ENCODE data around the gene GABRR3.

The GABRR3 gene

DNA sequence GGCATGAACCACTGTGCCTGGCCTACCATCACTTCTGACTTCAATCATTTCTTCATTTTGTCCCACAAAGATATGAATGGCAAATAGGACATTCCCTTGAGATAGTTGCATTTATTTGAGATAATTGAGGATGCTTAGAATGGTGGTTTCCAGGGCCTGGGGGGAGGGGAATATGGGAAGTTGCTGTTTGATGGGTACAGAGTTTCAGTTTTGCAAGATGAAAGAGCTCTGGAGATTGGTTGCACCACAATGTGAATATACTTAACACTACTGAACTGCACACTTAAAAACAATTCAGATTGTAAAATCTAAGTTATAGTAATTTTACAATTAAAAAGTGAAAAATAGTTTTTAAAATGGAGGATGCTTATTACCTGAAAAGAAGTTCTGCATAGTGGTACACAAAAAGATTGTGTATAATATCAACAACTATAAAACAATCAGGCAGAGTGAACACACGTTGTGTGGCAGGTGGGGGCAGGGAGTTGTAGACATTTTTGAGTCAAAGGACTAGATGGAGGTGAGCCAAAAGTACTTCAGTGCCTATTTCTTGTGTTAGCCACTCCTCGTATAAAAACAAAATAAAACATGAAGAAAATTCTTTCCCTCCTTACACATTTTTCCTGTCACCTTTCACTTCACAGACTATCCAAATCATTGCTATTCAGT, 44.4 kb downstream of the GABRR3 start:
- DNase-seq (ENCODE audit: low read depth), result no peak

DNA sequence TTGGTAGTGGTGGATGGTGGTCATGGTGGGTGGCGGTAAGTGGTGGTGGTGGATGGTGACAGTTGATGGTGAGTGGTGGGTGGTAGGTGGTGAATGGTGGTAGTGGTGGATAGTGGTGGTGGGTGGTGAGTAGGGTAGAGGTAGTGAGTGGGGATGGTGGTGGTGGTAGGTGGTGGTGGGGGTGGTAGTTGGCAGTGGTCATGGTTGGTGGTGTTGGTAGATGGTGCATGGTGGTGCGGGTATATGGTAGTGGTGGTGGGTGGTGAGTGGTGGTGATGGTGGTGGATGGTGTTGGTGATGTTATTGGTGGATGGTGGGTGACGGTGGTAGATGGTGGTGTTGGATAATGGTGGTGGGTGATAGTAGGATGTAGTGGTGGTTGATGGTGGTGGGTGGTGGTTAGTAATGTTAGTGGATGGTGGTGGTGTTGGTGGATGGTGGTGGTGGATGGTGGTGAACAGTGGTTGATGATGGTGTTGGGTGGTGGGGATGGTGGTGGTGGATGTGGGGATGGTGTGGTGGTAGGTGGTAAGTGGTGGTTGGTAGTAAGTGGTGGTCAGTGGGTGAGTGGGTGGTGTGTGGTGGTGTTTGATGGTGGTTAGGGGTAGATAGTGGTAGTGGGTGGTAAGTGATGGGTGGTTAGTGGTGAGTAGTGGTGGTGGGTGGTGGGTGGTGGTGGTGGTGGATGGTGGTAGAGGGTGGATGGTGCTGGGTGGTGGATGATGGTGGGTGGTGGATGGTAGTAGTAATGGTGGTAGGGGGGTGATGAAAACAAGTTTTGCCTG, 46.1 kb downstream of the GABRR3 start:
- no peak for DNase-seq (ENCODE audit: low read depth)

DNA sequence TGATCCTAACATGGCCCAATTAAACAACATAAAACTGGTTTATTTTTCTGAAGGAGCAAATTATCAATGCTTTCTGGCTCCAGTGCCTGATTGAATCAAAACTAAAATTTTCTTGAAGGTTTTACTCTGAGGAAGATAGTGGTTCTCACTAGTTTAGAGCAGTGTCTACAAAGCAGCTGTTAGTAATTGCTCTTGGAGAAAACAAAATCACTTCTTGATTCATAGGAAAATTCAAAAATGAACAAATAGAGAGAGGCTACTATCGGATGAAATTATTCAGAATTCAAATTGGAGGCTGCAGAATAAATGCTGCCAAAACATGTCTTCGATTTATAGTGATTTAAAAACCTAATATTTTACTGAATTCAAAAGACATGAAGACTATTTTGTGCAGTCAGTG, 47.8 kb downstream of the GABRR3 start:
- DNase-seq (ENCODE audit: low read depth), result no peak

DNA sequence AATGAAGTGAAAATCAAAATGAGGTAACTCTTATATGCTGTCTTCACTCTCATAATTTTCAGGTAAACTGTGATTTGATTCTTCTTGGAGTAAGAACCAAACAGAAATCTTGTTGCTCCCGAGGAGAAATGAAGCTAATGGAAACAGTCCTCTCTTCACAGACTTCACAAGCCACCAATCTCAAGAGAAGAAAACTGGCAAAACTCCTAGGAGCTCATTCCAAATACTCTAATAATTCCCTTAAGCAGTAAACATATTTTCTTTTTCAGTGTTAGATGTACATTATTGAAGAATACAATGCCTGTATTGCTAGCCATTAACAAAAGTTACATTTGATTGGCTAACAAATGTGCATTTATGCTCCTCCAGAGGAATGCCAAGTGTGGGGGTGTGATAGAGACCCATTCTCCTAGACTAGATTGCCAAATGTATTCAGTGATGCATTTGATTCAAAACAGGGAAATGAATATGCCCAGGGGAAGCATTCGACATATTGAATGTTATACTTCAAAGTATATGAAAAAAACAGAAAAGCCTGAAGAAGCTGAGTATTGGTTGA, 51.1 kb downstream of the GABRR3 start:
- no peak for DNase-seq (ENCODE audit: low read depth)

DNA sequence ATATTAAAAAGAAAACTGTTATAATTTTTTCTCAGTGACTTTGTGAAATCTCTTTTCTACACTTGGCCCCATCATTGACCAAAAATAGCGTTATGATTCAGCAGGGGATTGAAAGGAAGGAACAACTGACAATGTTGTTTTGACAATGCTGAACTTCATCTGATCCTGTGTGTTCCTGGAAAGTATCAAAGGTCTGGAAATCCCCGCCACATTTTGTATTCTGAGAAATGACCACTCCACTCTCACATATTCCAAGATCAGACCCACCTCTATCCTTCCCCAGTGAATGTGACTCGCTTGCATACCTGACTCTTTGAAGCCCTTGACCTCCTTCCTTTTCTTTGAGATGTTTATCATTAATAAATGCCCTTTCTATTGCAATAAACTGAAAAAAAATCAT, 53.2 kb downstream of the GABRR3 start:
- no peak for DNase-seq (ENCODE audit: low read depth)

DNA sequence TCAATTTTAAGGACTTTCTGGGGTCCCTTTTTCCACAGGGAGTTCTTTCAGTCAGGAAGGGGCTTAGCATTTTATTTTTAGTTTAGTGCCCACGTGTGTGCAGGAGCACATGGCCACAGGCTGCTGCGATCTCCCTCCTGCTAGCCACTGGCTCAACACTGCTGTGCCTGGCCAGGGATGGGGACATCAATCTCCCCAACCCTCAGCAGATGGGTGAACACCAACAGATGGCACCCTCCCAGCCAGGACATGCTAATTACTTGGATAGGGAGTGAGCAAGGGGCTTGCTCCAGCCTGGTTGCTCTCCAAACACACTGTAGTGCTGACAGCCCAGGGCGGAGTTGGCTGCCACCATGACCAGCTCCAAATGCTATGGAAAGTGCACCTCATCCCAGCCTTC, 55.5 kb downstream of the GABRR3 start:
- DNase-seq (ENCODE audit: low read depth), result no peak

DNA sequence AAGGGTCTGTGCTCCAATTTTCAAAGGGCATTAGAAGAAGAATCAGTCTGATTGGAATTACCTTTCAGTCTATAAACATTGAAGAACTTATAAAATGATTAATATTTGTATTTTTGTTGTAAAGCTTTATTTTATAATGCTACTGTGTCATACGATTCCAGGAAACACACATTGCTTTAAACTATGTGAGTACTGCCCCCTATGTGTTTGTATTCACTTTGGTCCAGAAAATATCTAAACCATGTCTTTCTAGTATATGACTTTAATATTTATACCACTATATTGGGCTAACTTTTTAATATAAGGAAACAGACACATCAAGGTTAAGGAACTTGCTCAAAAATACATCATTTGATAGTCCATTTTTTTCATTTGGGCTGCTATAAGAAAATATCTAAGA, 59.6 kb downstream of the GABRR3 start:
- DNase-seq (ENCODE audit: low read depth), result no peak

DNA sequence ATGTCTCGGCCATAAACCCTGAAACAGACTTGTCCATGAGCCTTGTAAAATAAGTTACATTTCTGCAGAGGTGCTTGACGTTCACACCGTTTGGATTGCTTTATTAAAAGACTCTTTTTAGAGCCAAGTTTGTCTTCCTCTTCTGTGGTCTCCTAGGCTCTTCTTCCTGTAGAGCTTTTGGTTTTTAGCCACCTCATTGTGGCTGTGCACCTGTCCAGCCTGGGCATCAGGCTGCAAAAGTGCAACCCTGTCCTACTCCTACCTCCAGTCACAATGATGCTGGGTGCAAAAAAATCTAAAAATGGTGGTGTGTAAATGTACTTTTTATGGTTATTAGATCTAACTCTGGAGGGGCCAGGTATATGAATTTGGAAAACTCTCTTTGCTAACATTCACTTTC, 60.1 kb downstream of the GABRR3 start:
- DNase-seq (ENCODE audit: low read depth), result no peak

DNA sequence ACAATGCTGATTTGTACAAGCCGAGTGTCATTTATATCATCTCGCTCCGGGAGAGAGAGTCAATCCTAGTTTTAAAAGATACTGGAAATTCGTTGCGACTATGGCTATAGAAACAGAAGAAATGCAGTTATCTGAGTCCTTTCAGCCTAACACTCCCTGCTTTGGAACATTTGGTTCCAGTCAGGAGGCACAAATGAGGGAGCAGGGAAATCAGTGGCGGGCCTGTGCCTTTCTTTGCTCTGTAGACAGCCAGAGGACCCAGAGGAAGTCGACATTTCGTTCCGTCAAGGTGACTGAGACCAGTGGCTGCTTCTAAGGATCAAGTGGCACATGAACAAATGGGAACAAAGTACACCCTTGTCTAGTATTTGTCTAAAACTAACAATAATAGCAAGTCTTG, 62.1 kb downstream of the GABRR3 start:
- no peak for DNase-seq (ENCODE audit: low read depth)

DNA sequence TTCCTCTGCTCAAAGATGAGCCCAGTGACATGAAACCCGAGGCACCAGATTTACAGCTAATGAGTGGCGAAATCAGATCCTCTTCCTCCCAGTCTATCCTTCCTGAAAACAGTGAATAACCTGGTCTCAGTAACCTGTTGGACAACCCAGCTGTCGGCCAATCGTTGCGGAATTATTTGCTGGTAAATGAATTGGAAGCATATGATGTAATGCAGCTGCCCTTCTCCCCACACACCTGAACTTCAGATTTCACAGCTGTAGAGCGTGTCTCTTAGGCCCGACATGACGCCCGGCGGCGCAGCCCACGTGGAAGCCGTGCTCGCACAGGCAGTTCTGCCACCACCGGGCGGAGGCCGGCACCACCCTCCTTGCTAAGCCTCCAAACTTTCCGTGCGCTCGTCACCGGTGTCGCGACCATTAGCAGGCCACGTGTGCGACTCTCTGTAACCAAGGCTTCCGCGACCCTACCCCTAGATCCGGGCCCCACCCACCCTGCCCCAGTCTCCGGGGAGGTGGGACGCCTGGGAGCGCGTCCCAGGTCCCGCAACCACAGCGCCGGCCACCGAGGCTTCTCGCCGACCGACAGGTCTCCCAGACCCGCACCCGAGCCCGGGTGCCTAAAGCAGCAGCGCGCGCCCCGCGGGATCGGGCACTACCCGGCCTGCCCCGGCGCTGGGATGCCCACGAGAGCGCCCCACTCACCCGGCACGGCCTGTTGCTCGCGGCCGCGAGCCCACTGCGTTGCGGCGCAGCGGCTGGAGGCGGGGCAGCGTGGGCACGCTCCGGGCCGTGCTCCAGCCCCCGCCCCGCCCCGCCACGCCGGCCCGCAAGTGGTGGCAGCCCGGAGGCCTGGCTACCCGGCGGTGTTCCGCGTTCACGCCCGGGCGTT, 63.2 kb downstream of the GABRR3 start, which contains the start of gene RIOX2:
Gene RIOX2 (minus strand): TSS at position 753 of the 889 bp plus-strand sequence. CDS start 4,838 bp downstream, outside the sequence.
- DNase-seq (ENCODE audit: low read depth), result peak; percentile 63

DNA sequence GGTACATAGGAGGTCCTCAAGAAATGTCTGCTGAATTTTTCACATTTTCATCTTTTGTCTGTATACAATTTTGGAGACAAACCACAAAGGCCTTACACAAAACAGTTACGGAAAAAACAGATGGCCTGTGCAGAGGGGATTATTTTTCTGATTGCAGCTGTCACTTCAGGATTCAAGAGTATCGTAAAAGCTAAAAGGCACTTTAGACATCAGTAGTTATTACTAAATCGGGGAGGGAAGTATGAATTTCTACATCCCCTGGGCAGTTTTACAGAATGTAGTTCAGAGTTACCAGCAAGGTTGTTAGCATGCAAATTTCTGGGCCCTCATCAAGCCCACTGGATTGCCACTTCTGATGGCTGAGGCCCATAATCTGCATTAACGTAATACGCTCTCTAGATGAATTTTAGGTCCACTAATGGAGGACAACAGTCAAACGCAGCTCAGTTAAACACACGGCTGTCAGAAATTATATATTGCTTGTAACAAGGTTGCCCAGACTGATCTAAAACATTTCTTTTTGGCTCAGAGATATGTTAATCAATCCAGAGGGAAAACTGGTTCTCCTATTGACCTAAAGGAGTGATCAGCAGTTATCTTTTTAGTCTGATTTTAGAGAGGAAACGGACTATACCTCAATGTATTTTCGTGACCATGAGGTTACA, 64.0 kb downstream of the GABRR3 start:
- DNase-seq (ENCODE audit: low read depth), result no peak

DNA sequence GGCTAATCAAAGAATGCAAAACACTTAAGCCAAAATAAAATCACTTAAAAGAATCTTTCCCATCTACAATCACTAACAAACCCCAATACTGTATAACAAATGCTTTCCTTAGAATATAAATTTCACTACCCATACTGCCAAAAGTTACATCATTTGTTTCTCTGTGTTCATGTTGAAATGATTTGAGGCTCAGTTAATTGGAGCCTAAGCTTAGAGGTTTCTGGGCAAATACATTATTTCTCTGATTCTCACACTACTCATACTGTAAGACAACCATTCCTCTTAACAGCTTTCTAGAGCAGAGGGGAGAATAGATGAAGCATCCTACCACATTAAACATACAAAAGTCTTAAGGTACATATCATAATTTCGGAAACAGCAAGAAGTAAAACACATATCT, 65.0 kb downstream of the GABRR3 start:
- DNase-seq (ENCODE audit: low read depth), result no peak

DNA sequence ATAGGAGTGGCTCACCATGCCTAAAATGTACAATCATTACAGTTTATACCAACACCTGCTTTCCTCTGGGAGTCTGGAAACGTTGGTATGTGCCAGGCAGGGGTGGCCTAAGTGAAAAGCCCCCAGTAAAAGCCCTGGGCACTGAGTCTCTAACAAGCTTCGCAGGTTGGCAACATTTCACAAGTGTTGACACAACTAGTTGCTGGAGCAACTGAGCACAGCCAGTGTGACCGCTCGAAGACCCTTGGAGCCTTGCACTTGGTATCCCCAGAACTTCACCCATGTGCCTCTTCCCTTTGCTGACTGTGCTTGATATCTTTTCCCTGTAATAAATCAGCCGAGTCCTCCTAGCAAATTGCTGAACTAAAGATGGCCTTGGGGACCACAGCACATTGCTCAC, 65.6 kb downstream of the GABRR3 start:
- DNase-seq (ENCODE audit: low read depth), result no peak

DNA sequence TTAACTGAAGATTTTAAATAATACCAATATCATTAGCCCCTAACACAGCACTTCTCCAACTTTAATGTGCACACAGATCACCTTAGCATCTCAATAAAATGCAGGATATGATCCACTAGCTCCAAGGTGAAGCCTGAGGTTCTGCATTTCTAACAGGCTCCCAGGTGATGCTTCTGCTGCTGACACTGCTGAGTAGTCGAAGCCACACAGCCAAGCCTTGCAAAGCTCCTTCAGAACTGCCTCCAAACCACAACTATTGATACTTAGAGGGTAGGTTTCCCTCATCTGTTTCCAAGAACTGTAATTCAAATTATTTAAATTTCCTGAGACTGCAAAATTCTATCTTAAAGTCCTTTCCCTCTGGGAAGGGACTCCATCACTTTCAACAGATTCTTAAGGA, 66.7 kb downstream of the GABRR3 start:
- DNase-seq (ENCODE audit: low read depth), result no peak

DNA sequence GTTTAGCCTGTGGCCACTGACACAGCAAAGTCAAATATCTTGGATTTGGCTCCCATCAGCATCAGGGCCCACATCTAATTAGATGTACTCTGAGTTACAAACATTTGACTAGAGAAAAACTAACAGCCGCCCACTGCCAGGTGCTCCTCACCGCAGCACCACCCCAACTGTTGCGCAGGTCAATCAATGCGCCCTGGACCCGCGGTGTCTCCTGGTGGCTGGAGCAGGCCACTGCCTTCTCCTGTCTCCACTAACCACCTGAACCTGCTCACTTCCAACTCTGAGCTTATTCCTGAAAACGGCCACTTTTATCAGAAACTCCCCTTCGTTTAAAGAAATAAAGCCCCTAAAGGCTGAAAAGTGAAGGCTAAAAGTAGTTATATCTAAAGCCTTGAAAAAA, 67.1 kb downstream of the GABRR3 start:
- no peak for DNase-seq (ENCODE audit: low read depth)

DNA sequence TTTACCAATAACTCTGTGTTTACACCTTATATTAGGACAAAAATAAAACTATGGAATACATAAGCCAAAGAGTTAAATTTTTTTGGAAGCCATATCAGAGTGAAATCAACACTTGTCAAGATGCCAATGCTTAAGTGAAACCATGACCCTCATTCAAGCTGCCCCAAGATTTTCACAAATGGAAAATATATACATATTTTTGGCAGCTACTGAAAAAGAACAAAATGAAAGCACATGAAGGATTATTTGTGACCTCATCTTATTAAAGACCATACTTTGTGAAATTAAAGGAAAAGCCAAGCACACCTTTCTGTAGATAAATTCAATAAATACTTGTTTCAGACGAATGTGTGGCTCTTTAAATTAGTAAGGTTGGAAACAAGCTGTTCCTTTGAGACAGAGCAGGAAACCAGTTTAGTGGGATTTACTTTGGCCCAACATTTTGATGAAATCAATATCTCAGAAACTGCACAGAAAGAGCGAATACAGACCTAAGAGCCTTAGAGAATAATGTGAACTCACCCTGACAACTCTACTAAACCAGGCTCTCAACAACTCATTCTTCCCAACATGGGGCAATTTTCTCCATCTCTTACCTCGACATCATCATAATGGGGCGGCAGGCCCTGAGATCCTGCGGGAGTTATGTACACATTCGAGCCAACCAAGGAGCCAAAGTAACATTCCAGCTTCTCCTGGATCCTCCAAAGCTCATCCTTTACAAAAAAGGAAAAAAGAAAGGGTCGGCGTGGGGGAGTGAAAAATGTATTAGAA, 73.9 kb downstream of the GABRR3 start:
- no peak for DNase-seq (ENCODE audit: low read depth)

DNA sequence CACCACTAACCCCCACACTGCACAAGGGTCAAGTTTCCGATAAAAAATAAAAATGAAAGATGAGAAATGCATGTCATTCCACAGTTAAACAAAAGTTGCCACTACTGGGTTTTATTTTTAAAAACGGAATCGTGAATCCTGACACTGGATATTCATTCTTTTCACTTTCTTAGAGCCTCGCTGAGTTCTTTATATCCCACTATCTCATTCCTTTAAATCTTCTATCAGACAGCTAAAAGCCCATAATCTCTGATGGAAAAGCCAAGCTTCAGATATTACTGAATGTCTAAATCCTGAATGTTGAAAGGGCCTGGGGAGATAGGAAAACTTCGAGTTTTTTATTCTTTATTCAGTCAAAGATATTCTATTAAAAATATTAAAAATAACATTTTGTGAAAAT, 74.6 kb downstream of the GABRR3 start:
- DNase-seq (ENCODE audit: low read depth), result no peak

DNA sequence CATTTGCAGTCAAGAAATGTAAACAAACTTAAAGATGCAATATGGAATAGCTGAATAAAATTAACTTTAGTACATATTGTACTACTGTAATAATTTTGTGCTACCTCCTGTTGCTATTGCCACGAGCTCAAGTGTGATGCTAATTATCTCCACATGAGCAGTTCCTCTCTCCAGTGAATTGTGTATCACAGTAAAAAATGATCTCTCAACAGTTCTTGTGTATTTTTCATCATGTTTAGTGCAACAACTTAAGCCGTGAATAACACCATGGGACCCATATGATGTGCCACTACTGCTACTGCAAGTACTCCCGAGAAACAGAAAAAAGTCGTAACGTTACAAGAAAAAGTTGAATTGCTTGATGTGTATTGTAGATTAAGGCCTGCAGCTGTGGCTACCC, 75.2 kb downstream of the GABRR3 start:
- DNase-seq (ENCODE audit: low read depth), result no peak

DNA sequence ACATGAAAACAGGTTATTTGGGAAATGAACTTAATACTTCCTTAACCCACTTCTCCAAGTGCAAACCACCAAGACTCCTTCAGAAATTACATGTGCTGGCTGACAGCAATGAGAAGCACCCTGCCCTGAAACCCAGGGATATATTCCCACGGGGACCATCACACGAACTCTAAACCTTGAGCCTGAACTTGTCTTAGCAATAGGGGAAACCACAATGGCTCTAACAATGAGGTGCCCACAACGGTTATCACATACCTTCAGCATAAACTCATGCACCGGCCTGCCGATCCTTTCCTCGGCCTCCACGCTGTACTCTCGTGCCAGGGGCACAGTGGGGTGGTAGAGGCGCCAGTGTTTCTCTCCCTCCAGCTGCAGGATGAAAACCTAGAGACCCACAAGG, 76.3 kb downstream of the GABRR3 start:
- no peak for DNase-seq (ENCODE audit: low read depth)

DNA sequence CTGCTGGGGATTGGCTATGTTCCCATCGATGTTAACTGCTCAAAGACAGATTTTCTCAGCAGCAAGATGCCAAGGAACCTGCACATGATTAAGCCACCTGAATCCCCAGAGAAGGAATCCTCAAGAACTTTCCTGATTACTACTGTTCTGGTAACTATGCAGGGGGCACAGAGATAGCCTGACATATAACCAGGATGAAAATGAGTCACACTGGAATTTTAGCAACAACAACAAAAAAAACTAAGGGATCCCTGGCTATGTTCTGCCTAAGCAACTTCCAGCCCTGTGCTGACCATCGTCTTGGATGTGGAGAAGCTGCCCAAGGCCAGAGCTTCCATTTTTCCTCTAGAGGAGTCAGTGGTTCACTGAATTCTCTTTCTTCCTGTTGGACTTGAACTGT, 76.7 kb downstream of the GABRR3 start:
- no peak for DNase-seq (ENCODE audit: low read depth)
